ENCODE data around the gene CAVIN1.
"Not testable (repeated sequence)": the region's sequence is repeated elsewhere in the genome, so short reads cannot be mapped to it uniquely, and the experiment has no call there.

Gene CAVIN1, protein sequence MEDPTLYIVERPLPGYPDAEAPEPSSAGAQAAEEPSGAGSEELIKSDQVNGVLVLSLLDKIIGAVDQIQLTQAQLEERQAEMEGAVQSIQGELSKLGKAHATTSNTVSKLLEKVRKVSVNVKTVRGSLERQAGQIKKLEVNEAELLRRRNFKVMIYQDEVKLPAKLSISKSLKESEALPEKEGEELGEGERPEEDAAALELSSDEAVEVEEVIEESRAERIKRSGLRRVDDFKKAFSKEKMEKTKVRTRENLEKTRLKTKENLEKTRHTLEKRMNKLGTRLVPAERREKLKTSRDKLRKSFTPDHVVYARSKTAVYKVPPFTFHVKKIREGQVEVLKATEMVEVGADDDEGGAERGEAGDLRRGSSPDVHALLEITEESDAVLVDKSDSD

DNA sequence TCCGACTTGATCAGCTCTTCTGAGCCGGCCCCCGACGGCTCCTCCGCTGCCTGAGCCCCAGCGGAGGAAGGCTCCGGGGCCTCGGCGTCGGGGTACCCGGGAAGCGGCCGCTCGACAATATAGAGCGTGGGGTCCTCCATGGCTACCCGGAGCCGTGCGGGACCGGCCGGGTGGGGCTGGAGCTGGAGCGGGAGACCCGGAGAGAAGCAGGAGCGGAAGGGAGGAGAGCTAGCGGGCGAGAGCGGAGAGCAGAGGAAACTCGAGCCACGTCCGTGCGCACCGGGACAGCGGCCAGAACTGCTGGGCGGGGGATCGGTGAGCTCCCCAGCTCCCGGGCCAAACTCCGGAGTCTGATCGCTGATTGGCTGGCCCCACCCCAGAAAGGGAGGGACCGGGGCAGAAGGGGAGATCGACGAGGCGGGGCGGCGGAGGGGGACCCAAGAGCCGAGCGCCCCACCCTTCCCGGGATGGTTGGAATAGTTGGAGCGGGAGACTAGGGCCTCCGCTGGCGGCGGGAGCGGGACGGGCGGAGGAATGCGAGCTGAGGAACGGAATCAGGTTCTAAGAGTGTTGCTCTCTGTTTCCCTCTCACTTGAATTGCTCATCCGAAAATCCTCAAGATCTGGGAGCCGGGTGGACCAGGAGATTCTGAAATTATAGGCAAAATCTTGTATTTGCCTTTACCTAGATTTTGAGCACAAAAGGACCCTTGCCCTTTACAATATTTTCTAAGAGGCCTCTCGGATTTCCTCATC is at the start of gene CAVIN1:
TSS of gene CAVIN1 (minus strand) at position 299 of the 755 bp plus-strand sequence. CDS start at position 140, 159 bp downstream.
- DNase-seq, result peak in 2 of 3 donors; percentile 29 to 65

DNA sequence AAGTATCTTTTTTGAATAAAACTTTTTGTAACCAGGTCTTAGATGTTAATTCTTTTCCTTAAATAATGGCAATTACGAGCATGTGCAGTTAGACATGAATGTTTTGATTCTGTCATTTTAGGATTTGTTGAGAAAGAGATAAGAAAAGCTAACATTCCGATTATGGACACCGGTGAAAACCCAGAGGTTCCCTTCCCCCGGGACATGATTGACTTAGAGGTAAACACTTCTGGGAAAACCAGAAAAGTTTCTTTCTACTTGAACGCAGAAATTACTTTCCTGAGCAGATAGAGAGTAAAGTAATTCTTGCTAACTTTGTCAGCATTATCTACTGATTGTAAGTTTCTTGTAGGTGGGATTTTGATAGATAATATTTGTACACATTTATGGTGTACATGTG is 44.8 kb upstream of the CAVIN1 start:
- no peak for DNase-seq

DNA sequence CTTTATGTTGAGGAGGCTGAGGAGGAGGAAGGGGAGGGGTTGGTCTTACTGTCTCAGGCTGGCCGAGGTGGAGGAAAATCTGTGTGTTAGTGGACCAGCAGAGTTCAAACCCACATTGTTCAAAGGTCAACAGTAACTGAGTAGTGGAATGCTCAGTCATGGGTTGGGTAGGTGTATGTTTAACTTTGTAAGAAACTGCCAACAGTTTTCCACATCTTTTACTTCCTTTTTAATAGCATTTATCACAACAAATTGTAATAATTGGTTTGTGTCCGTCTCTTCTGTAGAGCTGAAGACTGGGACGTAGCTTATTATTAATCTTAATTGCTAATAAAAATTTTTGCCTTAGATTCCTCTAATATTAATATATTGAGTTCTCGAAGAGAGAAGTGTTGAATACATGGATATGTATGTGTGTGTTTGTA is 40.9 kb upstream of the CAVIN1 start:
- DNase-seq, result no peak

DNA sequence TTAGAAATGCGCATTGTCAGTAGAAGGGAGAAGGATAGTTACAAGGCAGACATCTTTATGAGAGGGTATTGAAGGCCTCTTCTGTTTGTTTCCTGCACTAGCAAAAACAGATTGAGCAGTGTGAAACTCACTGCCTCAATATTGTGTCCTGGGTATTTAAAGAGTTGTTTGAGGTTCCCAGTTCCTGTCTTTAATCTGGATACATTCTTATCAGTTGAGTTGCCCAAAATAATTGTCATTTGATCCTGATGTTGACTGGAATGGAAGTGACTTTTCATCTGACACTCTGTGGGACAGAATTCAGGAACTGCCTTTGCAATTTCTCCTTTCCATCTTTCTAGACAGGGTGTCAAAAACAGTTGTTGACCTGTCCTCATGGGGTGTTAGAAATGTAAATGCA is 37.3 kb upstream of the CAVIN1 start:
- DNase-seq, result no peak

- DNase-seq, result peak in 2 of 3 donors; percentile 48 to 57
Observed at GRCh38 chr17:42459801-42460281, 36.8 kb upstream of the CAVIN1 start.

- DNase-seq, result peak in 2 of 3 donors; percentile 38 to 68
Observed at GRCh38 chr17:42459256-42459800, 36.3 kb upstream of the CAVIN1 start.

GRCh38 chr17:42458497-42459255 is 35.6 kb upstream of the CAVIN1 start, which contains the start of gene ATP6V0A1:
ATP6V0A1 (plus strand) TSS chr17:42458878; CDS start chr17:42460895, 2,017 bp downstream.
- DNase-seq, result peak; percentile 89 to 97 (median 93)

DNA sequence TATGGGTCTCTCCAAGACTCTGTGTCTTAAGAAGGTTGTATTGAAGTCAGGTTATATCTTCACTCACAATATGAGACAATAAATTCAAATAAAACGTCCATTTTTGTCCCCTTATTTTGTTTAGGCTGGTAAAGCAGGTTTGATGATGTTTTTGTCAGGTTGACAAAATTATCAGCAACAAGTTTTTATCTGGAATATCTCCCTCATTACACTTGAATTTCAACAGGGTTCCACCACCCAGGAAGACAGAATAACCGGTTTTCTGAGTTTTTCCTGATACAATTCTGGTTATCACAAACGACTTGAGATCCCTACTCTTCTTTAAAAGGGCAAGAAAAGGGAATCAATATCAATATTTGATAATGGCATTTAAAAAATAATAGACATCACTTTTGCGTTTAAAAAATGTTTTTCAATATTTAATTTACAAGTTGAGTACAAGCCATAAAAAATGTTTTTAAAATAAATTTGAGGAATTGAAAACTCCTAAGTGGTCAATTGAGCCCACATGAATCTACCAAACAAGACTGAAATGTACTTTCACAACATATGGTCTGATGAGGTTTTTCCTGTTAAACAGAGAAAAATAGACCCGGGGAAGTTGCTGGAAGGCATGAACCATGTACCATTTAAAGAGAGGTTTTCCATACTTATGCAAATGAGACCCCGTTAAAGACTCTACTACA is 34.2 kb upstream of the CAVIN1 start:
- DNase-seq, result peak; percentile 65 to 85 (median 81)

DNA sequence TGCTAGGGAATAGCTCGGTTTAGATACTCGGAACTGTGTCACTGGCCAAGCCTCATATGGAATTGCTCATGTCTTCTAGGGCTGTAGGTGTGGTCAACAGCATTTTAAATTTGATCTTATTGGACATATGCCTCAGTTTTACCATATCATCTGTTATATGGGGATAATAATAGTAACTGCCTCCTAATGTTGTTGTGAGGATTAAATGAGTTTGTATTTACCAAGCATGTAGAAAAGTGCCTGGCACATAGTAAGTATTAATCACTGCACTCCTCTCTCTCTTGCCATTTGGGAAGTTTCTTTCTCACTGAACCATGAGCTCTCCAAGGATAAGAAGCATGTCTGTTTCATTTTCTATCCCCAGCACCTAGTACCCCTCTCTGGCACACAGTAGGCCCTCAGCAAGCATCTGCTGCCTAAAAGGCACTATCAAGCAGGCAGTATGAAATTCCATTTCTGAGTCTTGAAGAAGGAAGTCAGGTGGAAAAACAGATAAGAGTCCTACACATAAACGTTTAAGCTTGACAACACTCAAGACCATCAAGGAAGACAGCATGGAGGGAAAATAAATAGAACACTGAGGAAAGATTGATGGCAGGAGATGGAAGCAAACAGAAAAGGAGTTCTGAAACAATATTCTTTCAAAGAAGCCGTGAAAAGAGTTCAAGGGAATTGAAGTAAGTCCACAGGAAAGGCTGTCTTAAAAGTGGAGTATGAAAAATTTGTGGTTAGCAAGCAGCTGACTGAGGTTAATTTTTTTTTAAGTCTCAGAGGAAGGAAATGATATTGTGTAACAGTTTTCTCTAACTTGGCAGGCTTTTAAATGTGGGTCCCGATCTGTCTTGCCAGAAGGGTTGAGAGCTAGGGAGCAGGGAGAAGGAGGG is 33.4 kb upstream of the CAVIN1 start:
- DNase-seq, result peak; percentile 66 to 89 (median 86)

- DNase-seq, result not testable (repeated sequence)
Observed at GRCh38 chr17:42454987-42455386, 31.9 kb upstream of the CAVIN1 start.

DNA sequence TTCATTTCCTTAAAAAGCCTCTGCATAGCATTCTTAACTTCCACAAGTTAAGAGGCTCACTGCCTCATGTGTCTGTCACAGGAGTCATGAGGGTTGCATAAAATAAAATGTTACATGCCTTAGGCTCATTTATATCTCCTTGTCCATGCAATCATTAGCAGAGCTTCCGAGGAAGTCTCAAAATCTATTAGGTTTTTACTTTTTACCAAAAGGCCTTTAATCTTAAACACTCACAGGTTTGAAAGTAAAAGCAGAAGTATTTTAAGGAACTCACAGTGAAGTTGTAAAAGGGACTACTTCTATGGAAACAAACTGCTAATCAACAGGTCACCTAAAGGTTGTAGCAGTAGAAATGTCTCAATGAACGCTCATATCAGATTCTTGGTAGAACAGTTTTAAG is 30.4 kb upstream of the CAVIN1 start:
- DNase-seq, result peak in 2 of 3 donors; percentile 66 to 76

- not testable (repeated sequence) for DNase-seq
Observed at GRCh38 chr17:42451270-42451669, 28.2 kb upstream of the CAVIN1 start.

DNA sequence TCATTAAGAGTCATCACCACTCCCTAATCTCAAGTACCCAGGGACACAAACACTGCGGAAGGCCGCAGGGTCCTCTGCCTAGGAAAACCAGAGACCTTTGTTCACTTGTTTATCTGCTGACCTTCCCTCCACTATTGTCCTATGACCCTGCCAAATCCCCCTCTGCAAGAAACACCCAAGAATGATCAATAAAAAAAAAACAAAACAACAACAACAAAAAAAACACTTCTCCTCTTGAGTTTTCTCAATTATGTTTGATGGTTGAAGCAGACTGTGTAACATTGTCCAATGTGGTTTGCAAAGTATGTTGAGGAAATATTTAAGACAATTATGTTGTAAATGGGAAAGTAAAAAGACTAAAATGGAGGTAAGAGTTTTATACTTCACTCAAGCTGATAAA is 26.8 kb upstream of the CAVIN1 start:
- DNase-seq, result not testable (repeated sequence)

DNA sequence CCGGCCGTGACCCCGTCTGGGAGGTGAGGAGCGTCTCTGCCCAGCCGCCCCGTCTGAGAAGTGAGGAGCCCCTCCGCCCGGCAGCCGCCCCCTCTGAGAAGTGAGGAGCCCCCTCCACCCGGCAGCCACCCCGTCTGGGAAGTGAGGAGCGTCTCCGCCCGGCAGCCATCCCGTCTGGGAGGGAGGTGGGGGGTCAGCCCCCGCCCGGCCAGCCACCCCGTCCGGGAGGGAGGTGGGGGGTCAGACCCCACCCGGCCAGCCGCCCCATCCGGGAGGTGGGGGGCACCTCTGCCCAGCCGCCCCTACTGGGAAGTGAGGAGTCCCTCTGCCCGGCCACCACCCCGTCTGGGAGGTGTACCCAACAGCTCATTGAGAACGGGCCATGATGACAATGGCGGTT is 26.1 kb upstream of the CAVIN1 start:
- DNase-seq, result not testable (repeated sequence)

- DNase-seq, result no peak
Observed at GRCh38 chr17:42442196-42442565, 19.1 kb upstream of the CAVIN1 start.

- peak; percentile 65 to 81 (median 78) for DNase-seq
Observed at GRCh38 chr17:42441371-42442195, 18.5 kb upstream of the CAVIN1 start.

- DNase-seq, result peak; percentile 59 to 64 (median 62)
Observed at GRCh38 chr17:42438600-42439567, 15.8 kb upstream of the CAVIN1 start.

DNA sequence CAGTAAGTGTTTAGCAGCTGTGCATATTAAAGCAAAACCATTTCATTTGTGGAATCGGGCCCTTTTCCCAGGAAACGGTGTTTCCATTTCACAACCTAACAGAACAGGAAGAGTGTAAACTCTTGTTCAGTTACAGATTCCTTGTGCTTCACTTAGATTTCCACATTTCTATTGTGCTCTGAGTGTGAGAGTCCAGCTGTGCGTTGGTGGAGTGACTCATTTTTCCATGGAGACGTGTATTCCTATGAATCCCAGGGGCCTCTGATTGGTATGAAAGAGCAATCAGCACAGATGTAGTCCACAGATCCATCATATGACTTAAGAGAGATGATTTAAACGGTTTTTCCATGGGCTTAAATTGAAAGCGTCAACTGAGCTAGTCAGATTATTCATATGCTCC is 13.3 kb upstream of the CAVIN1 start:
- peak; percentile 59 to 87 (median 66) for DNase-seq

GRCh38 chr17:42431758-42432161 is 8.7 kb upstream of the CAVIN1 start:
- peak in 2 of 3 donors; percentile 44 for DNase-seq

Measured in suppressor macrophage treated with lipopolysaccharide for 1 hour (primary cell).